Putamen (tissue), 1 donor: ENCODE measurements around the gene RDH12.
"Not testable (repeated sequence)": the region's sequence is repeated elsewhere in the genome, so short reads cannot be mapped to it uniquely, and the experiment has no call there.

Experiments used
- DNase-seq: peaks from one replicate; pipeline ENCODE4 v3.0.0-alpha.2; 2016; ENCODE audit warnings: low spot score

The RDH12 gene

GRCh38 chr14:67701492-67701891 is at the start of gene RDH12:
Gene RDH12, plus strand, starts transcription at chr14:67701886. Its CDS starts 20,757 bp downstream, at chr14:67722643.
- DNase-seq = not testable (repeated sequence)

- DNase-seq = no peak
Measured at GRCh38 chr14:67652189-67652588, 49.5 kb upstream of the RDH12 start.

- no peak for DNase-seq
Measured at GRCh38 chr14:67653651-67654280, 47.9 kb upstream of the RDH12 start.

- no peak for DNase-seq
Measured at GRCh38 chr14:67663633-67664032, 38.1 kb upstream of the RDH12 start.

GRCh38 chr14:67665868-67666267 is 35.8 kb upstream of the RDH12 start:
- no peak for DNase-seq

GRCh38 chr14:67666750-67667449 is 34.8 kb upstream of the RDH12 start:
- peak; percentile 42 for DNase-seq

GRCh38 chr14:67668559-67668958 is 33.1 kb upstream of the RDH12 start:
- peak; percentile 5 for DNase-seq

GRCh38 chr14:67673451-67673850 is 28.2 kb upstream of the RDH12 start:
- DNase-seq = no peak

- peak; percentile 66 for DNase-seq
Measured at GRCh38 chr14:67674139-67674479, 27.6 kb upstream of the RDH12 start.

GRCh38 chr14:67674480-67675218 is 27.0 kb upstream of the RDH12 start, which contains the start of gene VTI1B:
Gene VTI1B, minus strand, starts transcription at chr14:67674632. Its CDS starts 143 bp downstream, at chr14:67674489.
- DNase-seq = peak; percentile 81

GRCh38 chr14:67675219-67675582 is 26.5 kb upstream of the RDH12 start:
- DNase-seq = no peak

- no peak for DNase-seq
Measured at GRCh38 chr14:67679006-67679405, 22.7 kb upstream of the RDH12 start.

- no peak for DNase-seq
Measured at GRCh38 chr14:67680121-67680602, 21.5 kb upstream of the RDH12 start.

GRCh38 chr14:67680941-67681340 is 20.7 kb upstream of the RDH12 start:
- no peak for DNase-seq

GRCh38 chr14:67683842-67684241 is 17.8 kb upstream of the RDH12 start:
- no peak for DNase-seq

GRCh38 chr14:67690011-67690410 is 11.7 kb upstream of the RDH12 start:
- DNase-seq = no peak

- DNase-seq = peak; percentile 22
Measured at GRCh38 chr14:67694791-67695393, 6.8 kb upstream of the RDH12 start.

- DNase-seq = peak; percentile 91
Measured at GRCh38 chr14:67695394-67695949, 6.2 kb upstream of the RDH12 start, which contains the start of gene RDH11. Gene RDH11, minus strand, starts transcription at chr14:67695764. Its CDS starts 61 bp downstream, at chr14:67695703.

- no peak for DNase-seq
Measured at GRCh38 chr14:67697006-67697405, 4.7 kb upstream of the RDH12 start.

GRCh38 chr14:67698179-67698578 is 3.5 kb upstream of the RDH12 start:
- DNase-seq = no peak

- DNase-seq = no peak
Measured at GRCh38 chr14:67703997-67704396, 2.3 kb downstream of the RDH12 start.

- DNase-seq = peak; percentile 85
Measured at GRCh38 chr14:67704484-67705089, 2.9 kb downstream of the RDH12 start.
